MM.1S (cell line): Measurements from ENCODE around the gene WIPF2.

Source experiments
- DNase-seq: peaks from one replicate; pipeline ENCODE4 v3.0.0-alpha.2; 2015
- H2AFZ ChIP-seq: fragments of 300-600 bp; sonication (generic); 2 replicates; pipeline ENCODE4 v1.6.0; 2016; ENCODE audit warnings: antibody characterized with exemption, low read length
- H3F3A ChIP-seq: fragments of 300-600 bp; sonication (generic); 2 replicates; pipeline ENCODE4 v1.6.1; 2016; ENCODE audit warnings: mild to moderate bottlenecking, antibody characterized with exemption, low read length, moderate library complexity, mixed read lengths; ENCODE audit not compliant: insufficient read depth
- H3K27ac ChIP-seq: fragments of 300-600 bp; sonication (generic); 2 replicates; pipeline ENCODE4 v1.5.1; 2016; ENCODE audit warnings: mild to moderate bottlenecking, low read length
- H3K27me3 ChIP-seq: fragments of 300-600 bp; sonication (generic); replicated peaks from 2 replicates; pipeline ENCODE4 v1.6.0; 2016; ENCODE audit warnings: low read length; ENCODE audit not compliant: insufficient read depth
- H3K36me3 ChIP-seq: fragments of 300-600 bp; sonication (generic); replicated peaks from 2 replicates; pipeline ENCODE4 v1.6.1; 2016; ENCODE audit warnings: mild to moderate bottlenecking, low read length, mixed read lengths; ENCODE audit not compliant: insufficient read depth
- H3K4me1 ChIP-seq: fragments of 300-600 bp; sonication (generic); 2 replicates; pipeline ENCODE4 v1.6.1; 2016; ENCODE audit warnings: low read length, mixed read lengths
- H3K4me2 ChIP-seq: fragments of 300-600 bp; sonication (generic); 2 replicates; pipeline ENCODE4 v1.6.0; 2016; ENCODE audit warnings: low read depth, low read length
- H3K4me3 ChIP-seq: fragments of 300-600 bp; sonication (generic); 2 replicates; pipeline ENCODE4 v1.5.1; 2016; ENCODE audit warnings: low read length, mixed read lengths
- H3K79me2 ChIP-seq: fragments of 300-600 bp; sonication (generic); 2 replicates; pipeline ENCODE4 v1.6.1; 2016; ENCODE audit warnings: mixed run types, low read length, mixed read lengths
- H3K9ac ChIP-seq: fragments of 300-600 bp; sonication (generic); 2 replicates; pipeline ENCODE4 v1.6.1; 2016; ENCODE audit warnings: low read length, mixed read lengths
- H3K9me2 ChIP-seq: fragments of 300-600 bp; sonication (generic); replicated peaks from 2 replicates; pipeline ENCODE4 v1.6.1; 2016; ENCODE audit warnings: mild to moderate bottlenecking, low read length, mixed read lengths; ENCODE audit not compliant: insufficient read depth
- H3K9me3 ChIP-seq: fragments of 300-600 bp; sonication (generic); replicated peaks from 2 replicates; pipeline ENCODE4 v1.6.1; 2016; ENCODE audit warnings: mild to moderate bottlenecking, low read length, mixed read lengths; ENCODE audit not compliant: insufficient read depth
- H4K20me1 ChIP-seq: fragments of 300-600 bp; sonication (generic); 2 replicates; pipeline ENCODE4 v1.6.1; 2016; ENCODE audit warnings: mild to moderate bottlenecking, low read length, moderate library complexity, mixed read lengths; ENCODE audit not compliant: insufficient read depth
- CTCF ChIP-seq: fragments of 300-600 bp; sonication (generic); IDR thresholded peaks from 2 replicates; pipeline ENCODE4 v1.5.1; 2016; ENCODE audit warnings: antibody characterized with exemption, low read length, mixed read lengths
- EZH2 ChIP-seq: fragments of 300-600 bp; sonication (generic); optimal IDR thresholded peaks from 2 replicates; pipeline ENCODE3; 2017; ENCODE audit warnings: low read depth, mild to moderate bottlenecking, antibody characterized with exemption, low read length, mixed read lengths
- EZH2phosphoT487 ChIP-seq: fragments of 300-600 bp; sonication (generic); IDR thresholded peaks from 2 replicates; pipeline ENCODE4 v1.6.1; 2018; ENCODE audit warnings: antibody characterized with exemption, low read length

Gene WIPF2

DNA sequence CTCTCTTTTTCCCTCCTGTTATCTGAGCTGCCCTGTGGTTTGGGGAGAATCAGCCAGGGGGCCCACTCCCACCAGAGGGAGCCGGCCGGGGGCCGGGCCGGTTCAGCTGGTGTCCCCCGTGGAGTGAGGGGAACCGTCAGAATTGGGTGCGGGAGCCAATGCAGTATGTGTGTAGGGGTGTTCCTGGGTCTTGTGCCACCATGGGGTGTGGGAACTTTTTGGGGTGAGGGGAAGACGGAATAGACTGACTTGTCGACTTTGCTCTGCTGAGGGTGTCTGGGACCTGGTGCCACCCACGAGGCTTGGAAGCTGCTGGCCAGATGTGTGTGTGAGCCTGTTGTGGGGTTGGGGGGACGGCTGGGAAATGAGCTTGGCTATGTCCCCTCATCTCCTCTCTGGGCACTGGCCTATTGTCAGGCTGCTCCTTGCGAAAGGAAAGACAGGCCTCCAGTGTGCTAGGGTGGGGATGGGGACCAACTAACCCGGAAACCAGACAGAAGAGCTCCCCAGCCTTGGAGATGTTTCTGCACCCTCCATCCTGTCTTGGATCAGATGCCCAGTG lies 99.8 kb downstream of the WIPF2 start:
- H3F3A ChIP-seq, result peaks cover 52% of the 10 kb centered on the region
- peak overlapping the region; percentile 98 for H3K9ac ChIP-seq
- no peak for DNase-seq
- H3K27me3 ChIP-seq, result no peaks in the 10 kb centered on the region
- H4K20me1 ChIP-seq, result no peaks in the 10 kb centered on the region
- H2AFZ ChIP-seq, result no peak overlapping the region
- peak overlapping the region; percentile 95 for H3K4me2 ChIP-seq
- H3K9me2 ChIP-seq, result no peaks in the 10 kb centered on the region
- TF ChIP-seq CTCF, result peak; percentile 13
- TF ChIP-seq EZH2, result no peak
- H3K4me3 ChIP-seq, result peak overlapping the region; percentile 97
- no peaks in the 10 kb centered on the region for H3K9me3 ChIP-seq
- peaks cover 42% of the 10 kb centered on the region for H3K4me1 ChIP-seq
- H3K27ac ChIP-seq, result peak overlapping the region; percentile 98
- H3K79me2 ChIP-seq, result peaks cover 69% of the 10 kb centered on the region
- H3K36me3 ChIP-seq, result no peaks in the 10 kb centered on the region

GRCh38 chr17:40319651-40320540 lies 100.8 kb downstream of the WIPF2 start:
- peak overlapping the region; percentile 97 for H3K4me3 ChIP-seq
- no peaks in the 10 kb centered on the region for H3K9me2 ChIP-seq
- H4K20me1 ChIP-seq, result no peaks in the 10 kb centered on the region
- H3K4me1 ChIP-seq, result peaks cover 42% of the 10 kb centered on the region
- H3K9me3 ChIP-seq, result no peaks in the 10 kb centered on the region
- no peaks in the 10 kb centered on the region for H3K36me3 ChIP-seq
- DNase-seq, result peak; percentile 43
- H3K27me3 ChIP-seq, result no peaks in the 10 kb centered on the region
- peaks cover 79% of the 10 kb centered on the region for H3K79me2 ChIP-seq
- TF ChIP-seq EZH2phosphoT487, result no peak
- no peak for TF ChIP-seq EZH2
- TF ChIP-seq CTCF, result no peak
- peak overlapping the region; percentile 98 for H3K9ac ChIP-seq
- peak overlapping the region; percentile 95 for H3K4me2 ChIP-seq
- H3F3A ChIP-seq, result peaks cover 58% of the 10 kb centered on the region
- no peak overlapping the region for H2AFZ ChIP-seq
- H3K27ac ChIP-seq, result peak overlapping the region; percentile 98

DNA sequence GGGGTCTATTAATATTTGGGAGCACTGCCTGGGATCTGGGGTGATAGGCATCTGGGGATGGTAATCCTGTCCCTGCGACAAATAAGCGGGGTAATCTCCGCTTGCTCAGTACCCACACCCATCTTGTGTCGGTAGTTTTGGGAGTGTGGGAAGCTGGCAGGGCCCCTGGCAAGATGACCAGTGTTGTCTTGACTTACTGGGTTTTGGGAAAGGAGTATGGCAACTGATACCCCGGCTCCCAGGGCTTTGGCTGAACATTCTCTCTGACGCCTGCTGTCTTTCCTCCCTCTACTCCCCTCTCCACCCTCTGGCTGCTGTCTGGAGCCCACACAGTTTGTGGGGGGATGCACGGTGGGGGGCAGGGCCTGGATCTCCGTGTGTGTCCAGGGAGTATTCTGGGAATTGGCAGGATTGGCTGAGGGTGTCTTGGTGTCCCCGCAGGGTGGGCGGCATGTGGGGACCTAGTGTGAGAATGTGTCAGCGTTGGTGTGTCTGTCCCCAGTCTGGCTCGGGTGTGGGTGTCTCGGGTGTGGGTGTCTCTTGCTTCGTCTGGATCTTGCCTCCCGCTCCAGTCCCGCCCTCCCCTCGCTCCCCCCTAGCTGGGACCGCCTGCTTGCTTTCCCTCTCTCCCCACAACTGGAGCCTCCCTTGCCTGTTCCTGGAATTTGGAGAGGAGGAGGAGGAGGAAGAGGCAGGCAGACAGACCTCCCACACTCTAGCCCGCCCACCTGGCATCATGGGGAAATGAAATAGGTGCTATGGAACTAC lies 101.8 kb downstream of the WIPF2 start:
- no peaks in the 10 kb centered on the region for H3K9me3 ChIP-seq
- H2AFZ ChIP-seq, result no peak overlapping the region
- peaks cover 57% of the 10 kb centered on the region for H3F3A ChIP-seq
- peak overlapping the region; percentile 98 for H3K27ac ChIP-seq
- no peaks in the 10 kb centered on the region for H4K20me1 ChIP-seq
- peak overlapping the region; percentile 97 for H3K4me3 ChIP-seq
- no peaks in the 10 kb centered on the region for H3K27me3 ChIP-seq
- no peaks in the 10 kb centered on the region for H3K9me2 ChIP-seq
- DNase-seq, result peak; percentile 38
- H3K4me2 ChIP-seq, result peak overlapping the region; percentile 95
- H3K4me1 ChIP-seq, result peaks cover 41% of the 10 kb centered on the region
- no peaks in the 10 kb centered on the region for H3K36me3 ChIP-seq
- peaks cover 87% of the 10 kb centered on the region for H3K79me2 ChIP-seq
- TF ChIP-seq EZH2phosphoT487 (no peak), EZH2 (no peak), CTCF (no peak)
- H3K9ac ChIP-seq, result peak overlapping the region; percentile 98
